Dermis blood vessel endothelial cell (primary cell): ENCODE results near the gene PCED1B. TPM values are rescaled to one million over a fixed set of nuclear protein-coding genes. Genes with fewer than 3 reads are reported as not detected.
"Not testable (repeated sequence)": the region's sequence is repeated elsewhere in the genome, so short reads cannot be mapped to it uniquely, and the experiment has no call there.

Source experiments
- DNase-seq: peaks from one replicate; pipeline ENCODE4 v3.0.0; 2010
- total RNA-seq: library from RNA; depleted of rRNA; stranded (reverse); fragments of >200 nt; gene quantifications from 2 replicates; pipeline ENCODE4 v1.2.3, GENCODE V29; 2014

PCED1B gene, protein sequence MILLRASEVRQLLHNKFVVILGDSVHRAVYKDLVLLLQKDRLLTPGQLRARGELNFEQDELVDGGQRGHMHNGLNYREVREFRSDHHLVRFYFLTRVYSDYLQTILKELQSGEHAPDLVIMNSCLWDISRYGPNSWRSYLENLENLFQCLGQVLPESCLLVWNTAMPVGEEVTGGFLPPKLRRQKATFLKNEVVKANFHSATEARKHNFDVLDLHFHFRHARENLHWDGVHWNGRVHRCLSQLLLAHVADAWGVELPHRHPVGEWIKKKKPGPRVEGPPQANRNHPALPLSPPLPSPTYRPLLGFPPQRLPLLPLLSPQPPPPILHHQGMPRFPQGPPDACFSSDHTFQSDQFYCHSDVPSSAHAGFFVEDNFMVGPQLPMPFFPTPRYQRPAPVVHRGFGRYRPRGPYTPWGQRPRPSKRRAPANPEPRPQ
- total RNA-seq, result 0.19 and 0.51 TPM in 2 replicates

DNA sequence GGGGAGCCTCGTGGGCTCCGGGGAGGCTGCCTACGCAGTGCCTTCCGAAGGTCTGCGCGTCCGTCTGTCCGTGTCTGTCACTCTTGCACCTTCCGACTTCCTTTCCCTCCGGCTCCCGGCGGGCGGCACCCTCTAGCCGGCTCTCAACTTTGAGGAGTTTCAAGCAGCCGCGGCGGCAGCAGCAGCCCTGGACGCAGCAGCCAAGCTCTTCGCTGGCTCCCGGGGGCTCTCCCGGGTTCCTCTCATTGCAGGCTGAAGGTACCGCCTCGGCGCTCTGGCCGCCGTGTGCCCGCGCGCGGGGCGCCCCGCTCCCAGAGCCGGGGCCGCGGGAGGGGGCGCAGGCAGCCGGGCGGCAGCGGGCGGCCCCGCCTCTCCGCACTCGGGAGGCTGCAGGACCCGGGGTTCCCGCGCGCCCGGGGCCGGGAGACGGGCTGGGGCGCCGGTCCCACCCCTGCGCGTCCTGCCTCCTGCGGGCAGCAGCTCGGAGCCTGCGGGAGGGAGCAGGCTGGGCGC is at the start of gene PCED1B, which contains the start of gene AMIGO2:
PCED1B (plus strand) TSS at position 154 of the 513 bp plus-strand sequence. CDS start 155,443 bp downstream, outside the sequence.
AMIGO2 (minus strand) TSS at position 492 of the 513 bp plus-strand sequence. CDS start 957 bp downstream, outside the sequence.
- peak; percentile 60 for DNase-seq

DNA sequence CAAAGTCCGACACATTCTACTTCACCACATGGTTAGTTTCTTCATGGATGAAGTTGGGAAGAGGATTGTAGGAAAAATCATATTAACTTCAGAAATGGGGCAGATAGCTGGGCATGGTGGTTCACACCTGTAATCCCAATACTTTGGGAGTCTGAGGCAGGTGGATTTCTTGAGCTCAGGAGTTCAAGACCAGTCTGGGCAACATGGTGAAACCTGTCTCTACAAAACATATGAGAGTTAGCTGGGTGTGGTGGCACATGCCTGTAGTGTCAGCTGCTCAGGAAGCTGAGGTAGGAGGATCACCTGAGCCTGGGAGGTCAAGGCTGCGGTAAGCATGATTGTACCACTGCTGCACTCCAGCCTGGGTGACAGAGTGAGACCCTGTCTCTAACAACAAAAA is 49.5 kb upstream of the PCED1B start:
- no peak for DNase-seq

DNA sequence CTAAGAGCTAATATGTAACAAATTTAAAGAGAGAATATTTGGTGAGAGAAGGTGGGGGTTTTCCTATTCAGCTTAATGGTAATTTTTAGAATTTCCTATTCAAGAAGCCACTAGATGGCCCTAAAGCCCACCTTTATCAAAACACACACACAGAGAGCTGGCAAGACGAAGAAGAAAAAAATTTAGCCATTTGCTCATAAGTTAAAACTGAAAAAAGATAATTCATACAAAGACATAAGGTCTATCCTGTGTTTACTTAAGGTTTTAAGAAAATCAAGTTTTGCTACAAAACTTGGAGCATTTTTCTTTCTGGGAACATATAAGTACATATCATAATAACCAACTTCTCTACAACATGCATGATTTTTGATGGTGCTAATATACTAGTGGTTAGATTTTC is 46.8 kb upstream of the PCED1B start:
- peak; percentile 73 for DNase-seq

DNA sequence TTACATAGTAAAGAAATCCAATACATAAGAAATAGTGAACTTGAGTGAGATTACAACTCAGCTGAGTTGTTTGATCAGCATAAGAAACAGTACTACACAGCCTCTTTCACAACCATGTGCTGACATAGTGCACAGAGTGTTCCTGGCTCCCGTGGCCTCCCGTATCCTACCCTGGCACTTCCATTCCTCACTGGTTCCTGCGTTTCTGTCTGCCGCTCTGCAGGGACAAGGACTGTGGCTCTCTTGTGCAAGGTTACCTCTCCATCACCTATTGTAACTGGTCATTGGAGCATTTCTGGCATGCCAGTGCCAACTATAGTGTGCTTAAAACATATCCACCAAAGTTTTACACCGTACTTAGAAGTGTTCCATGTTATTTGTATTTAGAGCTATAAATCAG is 46.3 kb upstream of the PCED1B start:
- no peak for DNase-seq

DNA sequence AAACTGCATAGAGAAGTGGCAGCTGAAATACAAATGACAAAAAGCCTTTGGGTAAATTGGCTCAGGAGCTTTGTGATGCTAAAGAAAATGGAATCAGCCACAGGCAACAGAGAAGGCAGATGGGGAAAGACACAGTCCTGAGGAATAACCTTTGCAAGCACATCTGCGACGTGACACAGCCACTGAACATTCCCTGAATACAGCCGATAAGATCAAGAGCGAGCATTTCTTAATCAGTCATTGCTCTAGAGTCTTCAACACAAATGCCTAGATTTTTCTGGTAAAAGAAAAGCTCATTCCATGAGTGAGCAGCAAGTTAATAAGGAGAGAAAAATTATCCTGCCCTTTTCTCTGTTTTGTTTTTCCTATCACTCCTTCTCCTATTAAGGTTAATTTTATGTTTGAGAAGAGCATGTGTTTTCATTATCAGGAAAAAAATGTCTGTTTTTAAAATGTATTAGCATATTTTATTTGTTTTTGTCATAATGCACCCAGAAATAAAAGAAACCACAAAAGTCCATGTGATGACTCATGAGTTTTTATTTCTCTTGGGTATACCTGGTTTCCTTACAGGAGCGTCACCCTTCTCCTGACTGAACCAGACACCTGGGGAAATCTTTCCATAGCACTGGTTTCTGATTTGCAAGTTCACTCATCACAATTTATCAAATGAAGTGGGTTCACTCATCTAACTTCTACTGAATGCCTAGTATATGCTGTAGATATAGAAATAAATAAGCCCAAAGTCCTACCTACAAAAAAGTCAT is 45.4 kb upstream of the PCED1B start:
- no peak for DNase-seq

DNA sequence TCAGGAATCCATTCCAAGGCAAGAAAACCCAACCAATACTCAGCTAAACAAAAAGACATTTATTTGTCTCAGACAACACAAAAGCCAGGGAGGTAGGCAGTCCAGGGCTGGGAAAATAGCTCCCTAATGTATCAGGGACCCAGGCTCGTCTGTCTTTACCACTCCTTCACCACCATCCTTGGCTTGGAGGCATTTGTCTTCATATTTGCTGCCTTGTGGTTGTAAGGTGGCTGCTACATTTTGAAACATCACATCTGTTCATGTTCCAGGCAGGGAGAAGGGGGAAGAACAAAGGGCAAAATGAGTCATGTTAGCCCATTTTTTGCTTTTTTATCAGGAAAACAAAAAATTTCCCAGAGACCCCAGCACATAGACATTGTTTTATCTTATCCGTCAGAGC is 44.8 kb upstream of the PCED1B start:
- no peak for DNase-seq

DNA sequence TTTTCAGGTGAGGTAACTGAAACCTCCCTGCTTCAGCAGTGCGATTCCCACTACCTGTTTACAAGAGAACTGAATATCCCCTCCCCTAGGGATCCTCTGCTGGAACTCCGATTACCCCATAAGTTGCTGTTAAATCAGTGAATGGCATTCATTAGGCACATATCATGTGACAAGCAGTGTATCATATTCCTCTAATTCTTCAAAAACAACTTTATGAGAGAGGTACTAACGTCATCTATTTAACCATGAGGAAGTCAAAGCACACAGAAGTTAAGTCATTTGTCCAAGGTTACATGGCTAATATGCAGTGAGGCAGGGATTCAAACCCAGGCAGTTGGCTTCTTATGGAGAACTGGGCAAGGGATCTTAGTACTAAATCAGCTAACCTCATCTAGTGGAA is 43.9 kb upstream of the PCED1B start:
- no peak for DNase-seq

DNA sequence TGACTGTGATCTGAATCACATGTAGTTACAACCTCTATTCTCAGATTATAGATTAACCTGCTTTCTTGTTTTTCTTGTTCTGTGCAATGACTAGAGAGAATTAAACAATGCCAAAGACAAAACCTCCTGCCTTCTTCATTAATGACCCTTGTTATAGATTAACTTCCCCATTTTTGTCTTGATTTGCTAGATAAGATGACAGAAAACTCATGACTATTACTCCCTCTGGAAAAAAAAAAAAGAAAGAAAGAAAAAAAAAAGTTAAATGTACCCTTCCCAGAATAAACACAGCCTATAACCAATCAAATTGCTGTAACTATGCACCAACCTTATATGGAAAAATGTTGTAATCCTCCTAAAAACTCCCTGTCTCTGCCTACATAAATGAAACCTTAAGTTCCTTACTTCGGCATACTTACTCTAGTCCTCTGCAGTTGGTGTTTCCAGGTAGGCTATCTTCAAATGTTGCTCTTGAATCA is 41.1 kb upstream of the PCED1B start:
- DNase-seq, result no peak

DNA sequence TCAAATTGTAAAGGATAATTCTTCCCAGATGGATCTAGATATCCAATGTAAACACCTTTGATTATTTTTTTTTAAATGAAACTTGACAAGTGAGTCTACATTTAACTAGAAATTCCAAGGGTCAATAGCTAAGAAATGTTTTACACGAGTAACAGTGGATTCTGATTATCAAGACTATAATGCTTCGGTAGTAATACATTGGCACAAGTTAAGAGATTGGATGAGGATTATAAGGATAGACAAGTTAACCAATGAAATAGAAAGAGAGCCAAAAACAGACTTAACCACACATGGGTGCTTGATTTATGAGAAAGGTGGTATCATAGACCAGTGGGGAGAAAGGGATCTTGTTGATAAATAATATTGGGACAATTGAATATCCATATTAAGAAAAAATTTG is 40.3 kb upstream of the PCED1B start:
- DNase-seq, result no peak

DNA sequence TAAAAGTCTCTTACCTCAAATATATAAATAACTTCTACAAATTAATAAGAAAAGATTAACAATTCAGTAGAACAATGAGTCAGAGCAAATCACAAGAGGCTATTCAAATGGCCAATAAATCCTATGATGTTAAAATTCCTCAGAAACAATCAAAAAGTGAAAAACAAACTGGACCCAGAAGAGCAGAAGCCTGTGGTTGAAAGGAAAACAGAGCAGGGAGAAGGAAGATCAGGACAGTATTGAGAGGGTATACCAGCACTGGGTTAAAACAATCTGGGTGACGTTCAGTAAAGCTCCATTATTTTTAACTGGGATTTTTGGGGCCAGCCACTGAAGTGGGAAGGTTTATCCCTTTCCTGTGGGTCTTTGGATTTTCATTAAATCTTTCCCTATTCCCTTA is 39.7 kb upstream of the PCED1B start:
- DNase-seq, result no peak

DNA sequence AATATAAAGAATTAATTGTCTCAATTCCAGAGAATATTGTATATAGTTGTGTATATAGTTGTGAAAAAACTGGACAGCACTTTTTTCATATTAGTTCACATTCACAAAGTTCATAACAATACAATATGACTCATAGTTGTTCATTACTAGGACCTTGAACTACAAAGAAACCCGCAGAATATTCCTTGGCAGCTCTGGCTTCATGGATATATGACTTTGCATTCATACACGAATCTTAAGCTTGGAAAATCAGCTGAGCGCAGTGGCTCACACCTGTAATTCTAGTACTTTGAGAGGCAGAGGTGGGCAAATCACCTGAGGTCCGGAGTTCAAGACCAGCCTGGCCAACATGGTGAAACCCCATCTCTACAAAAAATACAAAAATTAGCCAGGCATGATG is 38.1 kb upstream of the PCED1B start:
- DNase-seq, result no peak

DNA sequence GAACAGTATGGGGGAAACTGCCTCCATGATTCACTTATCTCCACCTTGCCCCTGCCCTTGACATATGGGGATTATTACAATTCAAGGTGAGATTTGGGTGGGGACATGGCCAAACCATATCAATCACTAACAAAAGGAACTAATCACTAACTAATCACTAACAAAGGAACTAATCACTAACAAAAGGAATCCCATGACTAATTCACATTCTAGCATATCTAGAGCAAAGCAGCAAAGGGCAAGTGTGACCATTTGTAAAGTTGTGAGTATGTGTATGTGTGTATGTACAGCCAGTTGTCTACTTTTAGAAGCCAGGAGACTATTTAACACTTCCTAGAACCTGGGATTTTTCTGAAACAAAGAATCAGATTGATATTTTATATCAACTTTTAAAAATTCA is 30.9 kb upstream of the PCED1B start:
- no peak for DNase-seq

DNA sequence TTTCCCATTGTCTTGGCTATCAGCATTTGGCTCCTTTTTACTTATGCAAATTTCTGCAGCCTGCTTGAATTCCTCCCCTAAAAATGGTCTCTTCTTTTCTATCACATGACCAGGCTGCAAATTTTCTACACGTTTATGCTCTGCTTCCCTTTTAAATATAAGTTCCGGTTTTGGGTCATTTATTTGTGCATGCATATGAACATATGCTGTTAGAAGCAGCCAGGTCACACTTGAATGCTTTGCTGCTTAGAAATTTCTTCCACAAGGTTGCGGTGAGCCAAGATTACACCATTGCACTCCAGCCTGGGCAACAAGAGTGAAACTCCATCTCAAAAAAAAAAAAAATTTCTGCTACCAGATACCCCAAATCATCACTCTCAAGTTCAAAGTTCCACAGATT is 28.1 kb upstream of the PCED1B start:
- DNase-seq, result not testable (repeated sequence)

DNA sequence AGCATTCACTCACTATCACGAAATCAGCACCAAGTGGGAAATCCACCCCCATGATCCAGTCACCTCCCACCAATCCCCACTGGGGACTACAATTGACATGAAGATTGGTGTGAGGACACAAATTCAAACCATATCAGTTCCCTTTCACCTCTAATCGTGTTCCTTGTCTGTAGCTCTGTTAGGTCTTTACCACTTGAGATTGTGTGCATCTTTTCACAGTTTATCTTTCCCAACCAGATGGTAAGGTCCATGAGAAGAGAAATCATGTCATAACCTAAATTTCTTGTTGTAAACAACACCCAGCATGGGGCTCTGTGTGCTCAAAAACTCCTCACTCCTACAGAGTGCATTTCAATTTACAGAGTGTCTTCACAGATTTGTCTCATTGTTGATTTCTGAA is 27.1 kb upstream of the PCED1B start:
- DNase-seq, result no peak

DNA sequence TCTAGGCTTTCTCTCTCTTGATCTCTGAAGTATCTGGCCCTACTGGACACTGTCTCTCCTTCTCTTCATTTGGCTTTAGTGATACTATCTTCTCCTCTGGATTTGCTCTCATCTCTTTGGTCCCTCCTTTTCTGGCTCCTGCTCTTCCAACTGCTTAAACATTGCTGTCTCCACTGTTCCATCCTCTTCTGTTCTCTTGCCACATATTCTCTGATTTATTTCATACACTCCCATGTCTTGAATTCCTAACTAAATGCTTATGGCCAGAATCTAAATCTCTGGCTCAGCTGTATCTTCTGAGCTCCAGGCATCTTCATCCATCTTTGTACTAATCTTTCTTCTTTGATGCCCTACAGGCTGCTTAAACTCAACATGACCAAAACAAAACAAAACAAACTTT is 25.5 kb upstream of the PCED1B start:
- DNase-seq, result no peak

DNA sequence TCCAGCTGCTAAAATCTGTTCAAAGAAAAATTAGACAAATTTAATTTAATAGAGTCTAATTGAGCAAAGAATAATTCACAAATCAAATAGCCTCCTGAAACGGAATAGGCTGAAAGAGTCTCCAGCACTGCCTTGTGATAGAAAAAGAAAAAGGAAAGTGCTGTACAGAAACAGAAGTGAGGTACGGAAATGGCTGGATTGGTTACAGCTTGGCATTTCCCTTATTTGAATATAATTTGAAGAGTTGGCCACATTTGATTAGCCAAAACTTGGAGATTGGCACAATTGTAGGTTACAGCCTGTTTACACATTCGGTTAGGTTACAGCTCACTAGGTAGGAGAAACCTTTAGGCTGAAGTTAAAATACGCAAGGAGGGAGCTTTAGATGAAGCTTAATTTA is 24.8 kb upstream of the PCED1B start:
- no peak for DNase-seq

DNA sequence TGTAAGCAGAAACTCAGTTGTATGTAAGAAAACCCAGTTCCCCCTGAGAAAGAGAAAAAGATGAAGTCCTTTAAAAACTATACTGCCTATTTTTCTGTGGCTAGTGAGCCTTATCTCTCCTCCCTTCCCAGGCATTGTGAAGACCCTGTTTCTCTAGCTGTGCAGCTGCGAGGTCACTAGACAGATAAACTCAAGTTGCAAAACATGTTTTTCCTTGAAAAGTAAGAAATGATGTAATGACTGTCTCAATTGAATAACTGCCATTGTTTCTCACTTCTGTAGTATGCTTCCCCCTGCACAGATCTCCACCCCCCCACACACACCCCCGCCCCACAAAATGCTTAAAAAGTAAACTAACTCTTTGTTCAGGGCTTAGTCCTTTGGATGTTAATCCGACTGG is 23.6 kb upstream of the PCED1B start:
- DNase-seq, result not testable (repeated sequence)

DNA sequence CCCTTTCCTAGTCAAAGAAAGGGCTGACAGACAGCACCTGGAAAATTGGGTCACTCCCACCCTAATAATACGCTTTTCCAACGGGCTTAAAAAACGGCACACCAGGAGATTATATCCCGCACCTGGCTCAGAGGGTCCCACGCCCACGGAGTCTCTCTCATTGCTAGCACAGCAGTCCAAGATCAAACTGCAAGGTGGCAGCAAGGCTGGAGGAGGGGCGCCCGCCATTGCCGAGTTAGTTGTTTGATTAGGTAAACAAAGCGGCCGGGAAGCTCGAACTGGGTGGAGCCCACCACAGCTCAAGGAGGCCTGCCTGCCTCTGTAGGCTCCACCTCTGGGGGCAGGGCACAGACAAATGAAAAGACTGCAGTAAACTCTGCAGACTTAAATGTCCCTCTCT is 22.5 kb upstream of the PCED1B start:
- not testable (repeated sequence) for DNase-seq

DNA sequence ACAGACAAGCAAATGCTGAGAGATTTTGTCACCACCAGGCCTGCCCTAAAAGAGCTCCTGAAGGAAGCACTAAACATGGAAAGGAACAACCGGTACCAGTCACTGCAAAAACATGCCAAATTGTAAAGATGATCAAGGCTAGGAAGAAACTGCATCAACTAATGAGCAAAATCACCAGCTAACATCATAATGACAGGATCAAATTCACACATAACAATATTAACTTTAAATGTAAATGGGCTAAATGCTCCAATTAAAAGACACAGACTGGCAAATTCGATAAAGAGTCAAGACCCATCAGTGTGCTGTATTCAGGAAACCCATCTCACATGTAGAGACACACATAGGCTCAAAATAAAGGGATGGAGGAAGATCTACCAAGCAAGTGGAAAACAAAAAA is 20.8 kb upstream of the PCED1B start:
- DNase-seq, result not testable (repeated sequence)

DNA sequence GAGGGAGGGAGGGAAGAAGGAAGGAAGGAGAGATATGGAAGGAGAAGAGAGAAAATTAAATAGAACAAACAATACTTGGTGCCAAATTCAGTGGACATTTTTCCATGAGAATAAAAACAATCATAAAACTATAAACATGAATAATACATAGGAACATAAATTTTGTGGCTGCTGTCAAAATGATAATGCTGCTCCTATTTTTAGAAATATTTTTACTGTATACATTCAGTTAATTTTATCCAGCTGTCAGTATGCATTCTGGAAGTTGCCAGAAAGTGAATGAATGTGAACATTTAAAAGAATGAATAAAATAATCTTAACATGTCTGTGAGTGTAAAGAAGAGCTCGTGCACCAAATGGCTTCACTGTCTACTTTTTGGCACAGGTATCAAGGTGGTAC is 13.9 kb upstream of the PCED1B start:
- DNase-seq, result no peak

DNA sequence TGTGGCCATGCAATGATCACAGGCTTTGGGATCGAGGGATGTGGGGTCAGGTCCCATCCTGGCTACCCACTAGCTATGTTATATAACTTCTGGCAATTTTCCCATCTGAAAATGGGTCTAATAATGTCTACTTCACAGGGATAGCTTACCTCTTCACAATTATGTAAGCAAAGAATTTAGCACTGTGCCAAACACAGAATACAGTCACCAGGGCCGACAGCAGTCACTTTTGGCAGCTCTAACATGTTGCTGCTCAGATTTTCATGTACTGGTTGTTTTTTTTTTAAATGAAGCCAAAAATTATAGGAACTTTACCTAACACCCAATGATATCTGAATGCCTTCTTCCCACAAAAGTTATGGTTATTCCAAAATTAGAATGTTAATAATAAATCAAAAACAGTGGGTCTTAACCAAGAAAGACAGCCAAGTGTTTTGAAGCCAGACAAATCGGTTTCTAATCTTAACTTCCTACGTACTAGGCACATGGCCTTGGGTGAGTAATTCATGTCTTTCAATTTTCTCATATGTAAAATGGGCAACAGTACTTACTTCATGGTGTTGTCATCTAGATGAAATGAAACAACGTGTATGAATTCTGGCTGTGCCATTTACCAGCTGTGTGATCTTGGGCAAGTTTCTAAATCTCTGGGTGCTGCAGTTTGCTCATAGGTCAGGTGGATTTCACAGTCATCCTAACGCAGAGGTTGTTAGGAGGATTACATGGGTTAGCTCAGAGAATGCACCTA is 13.0 kb upstream of the PCED1B start:
- DNase-seq, result no peak

DNA sequence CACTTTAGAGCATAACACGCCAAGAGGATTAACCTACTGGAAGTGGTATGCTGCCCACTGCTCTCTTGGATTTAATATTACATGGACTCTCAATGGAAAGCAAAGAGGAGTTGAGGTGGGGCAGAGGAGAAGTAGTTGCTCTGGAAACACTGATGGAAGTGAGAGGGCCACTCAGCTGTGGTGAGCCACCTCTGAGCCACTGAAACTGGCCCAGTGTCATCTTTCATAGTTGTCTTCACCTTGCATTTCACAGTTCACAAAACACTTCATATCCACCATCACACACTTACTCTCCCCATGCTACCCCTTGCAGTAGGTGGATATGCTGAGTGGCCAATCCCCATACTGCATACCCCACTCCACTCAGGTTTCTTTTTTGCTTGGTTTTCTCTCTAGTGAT is 12.2 kb upstream of the PCED1B start:
- DNase-seq, result no peak
